Activated CD4-positive, alpha-beta memory T cell treated with anti-CD3 and anti-CD28 coated beads for 36 hours (primary cell): ENCODE data around the gene CYP3A4. TPM values are rescaled to one million over a fixed set of nuclear protein-coding genes. Genes with fewer than 3 reads are reported as not detected.
A peak's percentile ranks its signal among the peaks of the same experiment; 100 is the strongest.
"Not testable (repeated sequence)": the region's sequence is repeated elsewhere in the genome, so short reads cannot be mapped to it uniquely, and the experiment has no call there.

Experiments used
- CTCF ChIA-PET: fragments of 350-600 bp; sonication (Branson Sonifier 250); formaldehyde crosslinking; loops from one replicate; lab custom pipeline; 2021; ENCODE audit warnings: antibody characterized with exemption, inconsistent platforms; lab: Charles Lee
- POLR2A ChIA-PET: fragments of 350-600 bp; sonication (Branson Sonifier 250); formaldehyde crosslinking; loops from one replicate; lab custom pipeline; 2021; ENCODE audit warnings: antibody characterized with exemption; lab: Charles Lee
- DNase-seq: peaks from one replicate; pipeline ENCODE4 v3.0.0-alpha.2; 2020
- H3K27ac Mint-ChIP-seq: one replicate; pipeline ENCODE4 v1.8.0; 2021; ENCODE audit warnings: mixed read lengths
- H3K27me3 Mint-ChIP-seq: one replicate; pipeline ENCODE4 v1.8.0; 2021; ENCODE audit warnings: mixed read lengths
- H3K36me3 Mint-ChIP-seq: one replicate; pipeline ENCODE4 v1.8.0; 2021; ENCODE audit warnings: mixed read lengths
- H3K4me1 Mint-ChIP-seq: one replicate; pipeline ENCODE4 v1.8.0; 2021; ENCODE audit warnings: low read depth, mixed read lengths
- H3K4me3 Mint-ChIP-seq: one replicate; pipeline ENCODE4 v1.8.0; 2021; ENCODE audit warnings: mild to moderate bottlenecking, mixed read lengths
- H3K9me3 Mint-ChIP-seq: one replicate; pipeline ENCODE4 v1.8.0; 2021; ENCODE audit warnings: mixed read lengths
- intact Hi-C: fragments of 100-400 bp; cut with micrococcal nuclease; formaldehyde crosslinking; loops from one replicate; pipeline ENCODE4 v1.15.1; 2023
- total RNA-seq, 2 experiments: library from RNA; stranded (reverse); gene quantifications; one replicate each; pipeline ENCODE4 v1.2.3, GENCODE V29; 2021

Gene CYP3A4
- total RNA-seq, 2 experiments from 2014 or later, result not detected

GRCh38 chr7:99741441-99741795 is 42.6 kb downstream of the CYP3A4 start:
- ChIA-PET POLR2A (no interaction called here), CTCF (interaction anchor here (1.3 kb wide), 1 partner anchor 10 kb away, joined by 4 read pairs; no protein-coding TSS in a partner anchor)
- peaks cover 5% of the 10 kb centered on the region for H3K9me3 Mint-ChIP-seq
- H3K36me3 Mint-ChIP-seq, result peaks cover 13% of the 10 kb centered on the region
- H3K27me3 Mint-ChIP-seq, result peaks cover 9% of the 10 kb centered on the region
- no peak overlapping the region for H3K4me3 Mint-ChIP-seq
- peaks cover 9% of the 10 kb centered on the region for H3K4me1 Mint-ChIP-seq
- intact Hi-C loops, result loop anchor here (10.0 kb wide), 1 partner anchor 107 kb away; no protein-coding TSS in a partner anchor
- no peak for DNase-seq
- H3K27ac Mint-ChIP-seq, result no peak overlapping the region

- H3K4me3 Mint-ChIP-seq, result no peak overlapping the region
- H3K27ac Mint-ChIP-seq, result peak overlapping the region; percentile 59
- CTCF ChIA-PET, result interaction anchor here (1.3 kb wide), 1 partner anchor 10 kb away, joined by 4 read pairs; no protein-coding TSS in a partner anchor
- peaks cover 13% of the 10 kb centered on the region for H3K36me3 Mint-ChIP-seq
- H3K27me3 Mint-ChIP-seq, result peaks cover 9% of the 10 kb centered on the region
- intact Hi-C loops, result loop anchor here (1.0 to 10.0 kb wide), 2 partner anchors 47 to 106 kb away; no protein-coding TSS in a partner anchor
- peaks cover 3% of the 10 kb centered on the region for H3K9me3 Mint-ChIP-seq
- POLR2A ChIA-PET, result no interaction called here
- DNase-seq, result no peak
- peaks cover 9% of the 10 kb centered on the region for H3K4me1 Mint-ChIP-seq
These were observed 43.2 kb downstream of the CYP3A4 start for GRCh38 chr7:99740573-99741440.

GRCh38 chr7:99739699-99740572 is 44.0 kb downstream of the CYP3A4 start:
- POLR2A ChIA-PET, result no interaction called here
- intact Hi-C loops, result loop anchor here (1.0 to 10.0 kb wide), 2 partner anchors 48 to 105 kb away; no protein-coding TSS in a partner anchor
- peaks cover 9% of the 10 kb centered on the region for H3K4me1 Mint-ChIP-seq
- H3K4me3 Mint-ChIP-seq, result no peak overlapping the region
- no peak for DNase-seq
- peak overlapping the region; percentile 59 for H3K27ac Mint-ChIP-seq
- H3K36me3 Mint-ChIP-seq, result peaks cover 11% of the 10 kb centered on the region
- H3K9me3 Mint-ChIP-seq, result no peaks in the 10 kb centered on the region
- H3K27me3 Mint-ChIP-seq, result peaks cover 9% of the 10 kb centered on the region
- CTCF ChIA-PET, result no interaction called here

DNA sequence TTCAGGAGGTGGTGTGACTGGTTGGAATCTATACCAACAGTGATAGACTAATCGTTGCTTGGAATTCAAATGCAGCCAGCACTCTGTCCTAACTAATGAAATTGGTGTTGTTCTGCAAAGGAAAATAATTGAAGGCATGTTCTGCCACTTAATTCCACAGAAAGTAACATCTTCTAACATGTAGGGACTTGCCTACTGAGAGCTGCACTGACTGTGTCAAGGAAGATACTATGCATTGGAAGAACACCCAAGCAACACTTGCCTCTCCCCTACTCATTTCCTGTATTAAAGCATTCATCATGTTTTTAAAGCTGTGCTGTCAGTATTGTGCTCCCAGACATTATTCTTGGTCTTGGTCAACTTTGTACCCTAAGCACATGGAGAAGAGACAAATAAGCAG is 46.3 kb downstream of the CYP3A4 start:
- Mint-ChIP-seq H3K27ac (no peak overlapping the region), H3K27me3 (no peaks in the 10 kb centered on the region), H3K9me3 (no peaks in the 10 kb centered on the region), H3K4me3 (no peak overlapping the region), H3K4me1 (peaks cover 9% of the 10 kb centered on the region), H3K36me3 (peaks cover 11% of the 10 kb centered on the region)
- ChIA-PET POLR2A (no interaction called here), CTCF (no interaction called here)
- DNase-seq, result no peak
- intact Hi-C loops, result no loop called here

DNA sequence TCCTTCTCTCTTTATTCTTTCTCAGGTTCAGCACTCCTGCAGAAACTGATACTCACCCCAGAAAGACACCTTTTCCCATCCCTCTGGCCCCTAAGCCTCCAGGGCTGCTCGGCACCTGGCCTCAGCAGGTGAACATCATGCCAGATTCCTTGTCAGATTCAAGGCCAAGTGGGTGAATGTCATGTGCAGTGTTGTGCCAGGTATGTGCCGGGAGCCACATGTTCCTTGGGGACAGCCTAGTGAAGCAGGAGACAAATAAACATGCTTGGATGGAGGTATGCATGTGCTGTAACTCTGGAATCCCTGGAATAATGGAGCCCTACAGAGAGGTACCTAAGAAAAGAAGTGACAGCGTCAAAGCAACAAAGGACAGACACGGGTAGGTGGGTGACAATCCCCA is 47.3 kb downstream of the CYP3A4 start:
- CTCF ChIA-PET, H3K9me3 Mint-ChIP-seq, DNase-seq, H3K27ac Mint-ChIP-seq, intact Hi-C loops, H3K27me3 Mint-ChIP-seq, POLR2A ChIA-PET, H3K4me3 Mint-ChIP-seq: not testable (repeated sequence)
- H3K4me1 Mint-ChIP-seq, result peaks cover 11% of the 10 kb centered on the region
- H3K36me3 Mint-ChIP-seq, result peaks cover 11% of the 10 kb centered on the region

DNA sequence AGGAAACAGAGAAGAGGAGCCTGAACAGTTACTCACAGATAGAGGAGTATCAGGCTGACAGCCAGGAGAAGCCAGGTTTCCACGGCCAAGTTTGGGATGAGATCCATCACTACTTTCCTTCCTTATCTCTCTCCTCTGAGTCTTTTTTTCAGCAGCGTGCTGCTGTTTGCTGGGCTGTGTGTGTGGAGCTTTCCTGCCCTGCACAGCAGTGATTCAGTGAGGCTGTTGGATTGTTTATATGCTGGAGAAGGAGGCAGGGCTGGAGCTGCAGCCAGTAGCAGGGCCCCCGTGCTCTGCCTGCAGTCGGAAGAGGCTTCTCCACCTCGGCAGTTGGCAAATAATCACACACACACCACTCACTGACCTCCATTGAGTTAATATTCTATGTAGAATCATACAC is 49.0 kb downstream of the CYP3A4 start, which contains the start of gene CYP3A7:
Gene CYP3A7, minus strand, starts transcription at position 210 of the 400 bp plus-strand sequence. Its CDS starts 103 bp downstream, at position 107.
- H3K27ac Mint-ChIP-seq, result no peak within 1 kb of the TSS
- CTCF ChIA-PET, result no interaction called here
- peaks cover 2% of the 10 kb centered on the region for H3K4me1 Mint-ChIP-seq
- intact Hi-C loops, result no loop called here
- no peak for DNase-seq
- no peaks in the 10 kb centered on the region for H3K27me3 Mint-ChIP-seq
- peaks cover 3% of the 10 kb centered on the region for H3K36me3 Mint-ChIP-seq
- no peak within 1 kb of the TSS for H3K4me3 Mint-ChIP-seq
- H3K9me3 Mint-ChIP-seq, result no peaks in the 10 kb centered on the region
- POLR2A ChIA-PET, result no interaction called here

DNA sequence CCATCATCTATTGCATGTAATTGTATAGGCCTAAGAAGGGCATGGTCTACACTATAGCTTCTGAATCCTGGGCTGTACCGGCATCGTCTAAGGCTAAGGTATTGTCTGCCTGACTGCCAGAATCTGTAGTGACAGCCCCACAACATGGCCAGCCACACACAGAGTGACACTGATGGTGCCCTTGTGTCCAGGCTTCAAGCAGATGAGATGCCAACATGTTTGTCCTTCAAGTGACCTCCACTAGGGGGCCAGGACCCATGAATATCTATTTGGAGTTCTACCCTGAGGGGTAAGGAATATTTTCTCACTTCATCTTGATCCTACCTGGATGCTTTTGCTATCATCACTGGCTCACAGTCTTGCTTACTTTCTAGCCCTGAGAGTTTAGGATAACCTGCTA is 50.5 kb downstream of the CYP3A4 start:
- H3K9me3 Mint-ChIP-seq, result no peaks in the 10 kb centered on the region
- H3K36me3 Mint-ChIP-seq, result peaks cover 3% of the 10 kb centered on the region
- peak; percentile 10 for DNase-seq
- ChIA-PET POLR2A (no interaction called here), CTCF (no interaction called here)
- no peaks in the 10 kb centered on the region for H3K27me3 Mint-ChIP-seq
- H3K4me3 Mint-ChIP-seq, result no peak overlapping the region
- intact Hi-C loops, result no loop called here
- no peak overlapping the region for H3K27ac Mint-ChIP-seq
- peaks cover 2% of the 10 kb centered on the region for H3K4me1 Mint-ChIP-seq

- no peak overlapping the region for H3K27ac Mint-ChIP-seq
- DNase-seq, result no peak
- no peaks in the 10 kb centered on the region for H3K9me3 Mint-ChIP-seq
- peaks cover under 1% of the 10 kb centered on the region for H3K36me3 Mint-ChIP-seq
- POLR2A ChIA-PET, result no interaction called here
- H3K27me3 Mint-ChIP-seq, result no peaks in the 10 kb centered on the region
- H3K4me1 Mint-ChIP-seq, result peaks cover 2% of the 10 kb centered on the region
- no peak overlapping the region for H3K4me3 Mint-ChIP-seq
- intact Hi-C loops, result no loop called here
- CTCF ChIA-PET, result no interaction called here
These were observed 51.0 kb downstream of the CYP3A4 start for GRCh38 chr7:99733003-99733402.

DNA sequence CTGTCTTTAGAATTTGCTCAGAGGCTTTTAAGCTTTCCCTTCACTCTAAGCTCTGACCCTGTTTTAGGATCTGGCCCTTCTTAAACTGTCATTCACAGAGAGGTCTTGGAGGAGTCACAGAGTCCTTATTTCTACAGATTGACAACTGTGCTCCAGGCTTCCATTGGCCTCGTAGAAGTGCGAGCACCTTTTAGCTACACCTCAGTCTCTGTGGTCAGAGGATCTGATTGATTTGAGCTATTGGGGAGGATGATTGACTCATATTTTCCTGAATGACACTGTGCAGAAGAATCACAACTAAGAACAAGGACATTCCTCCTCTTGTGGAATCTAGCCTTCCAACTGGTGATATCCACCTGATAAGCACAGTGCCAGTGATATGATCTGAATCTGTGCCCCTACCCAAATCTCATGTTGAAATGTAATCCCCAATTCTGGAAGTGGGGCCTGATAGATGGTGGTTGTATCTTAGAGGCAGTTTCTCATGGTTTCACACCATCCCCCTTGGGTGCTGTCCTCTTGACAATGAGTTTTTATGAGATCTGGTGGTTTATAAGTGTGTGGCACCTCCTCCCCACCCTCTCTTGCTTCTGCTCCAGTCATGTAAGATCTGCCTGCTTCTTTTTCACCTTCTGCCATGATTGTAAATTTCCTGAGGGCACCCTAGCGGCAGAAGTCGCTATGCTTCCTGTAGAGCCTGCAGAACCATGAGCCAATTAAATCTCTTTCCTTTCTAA is 52.2 kb downstream of the CYP3A4 start:
- Mint-ChIP-seq H3K27ac (no peak overlapping the region), H3K4me3 (no peak overlapping the region), H3K36me3 (no peaks in the 10 kb centered on the region), H3K4me1 (peaks cover 2% of the 10 kb centered on the region), H3K9me3 (no peaks in the 10 kb centered on the region), H3K27me3 (no peaks in the 10 kb centered on the region)
- intact Hi-C loops, result no loop called here
- CTCF ChIA-PET, result interaction anchor here (1.6 kb wide), 1 partner anchor 9 kb away, joined by 4 read pairs; no protein-coding TSS in a partner anchor
- DNase-seq, result no peak
- POLR2A ChIA-PET, result no interaction called here

GRCh38 chr7:99730992-99731391 is 53.0 kb downstream of the CYP3A4 start:
- no peak for DNase-seq
- H3K36me3 Mint-ChIP-seq, result no peaks in the 10 kb centered on the region
- no peak overlapping the region for H3K27ac Mint-ChIP-seq
- no peak overlapping the region for H3K4me3 Mint-ChIP-seq
- CTCF ChIA-PET, result interaction anchor here (1.6 kb wide), 1 partner anchor 10 kb away, joined by 4 read pairs; no protein-coding TSS in a partner anchor
- no peaks in the 10 kb centered on the region for H3K27me3 Mint-ChIP-seq
- peaks cover 2% of the 10 kb centered on the region for H3K4me1 Mint-ChIP-seq
- POLR2A ChIA-PET, result no interaction called here
- intact Hi-C loops, result no loop called here
- H3K9me3 Mint-ChIP-seq, result no peaks in the 10 kb centered on the region

GRCh38 chr7:99730238-99730810 is 53.7 kb downstream of the CYP3A4 start:
- intact Hi-C loops, result no loop called here
- no peaks in the 10 kb centered on the region for H3K9me3 Mint-ChIP-seq
- no peak overlapping the region for H3K4me3 Mint-ChIP-seq
- no peak overlapping the region for H3K27ac Mint-ChIP-seq
- H3K27me3 Mint-ChIP-seq, result no peaks in the 10 kb centered on the region
- H3K36me3 Mint-ChIP-seq, result no peaks in the 10 kb centered on the region
- no peak for DNase-seq
- H3K4me1 Mint-ChIP-seq, result peaks cover 2% of the 10 kb centered on the region
- POLR2A ChIA-PET, result no interaction called here
- CTCF ChIA-PET, result interaction anchor here (1.6 kb wide), 1 partner anchor 11 kb away, joined by 4 read pairs; no protein-coding TSS in a partner anchor
